ENCODE data around the gene PPP1R9A.

Gene PPP1R9A

GRCh38 chr7:95269640-95270039, 362.2 kb downstream of the PPP1R9A start:
- DNase-seq, result no peak

DNA sequence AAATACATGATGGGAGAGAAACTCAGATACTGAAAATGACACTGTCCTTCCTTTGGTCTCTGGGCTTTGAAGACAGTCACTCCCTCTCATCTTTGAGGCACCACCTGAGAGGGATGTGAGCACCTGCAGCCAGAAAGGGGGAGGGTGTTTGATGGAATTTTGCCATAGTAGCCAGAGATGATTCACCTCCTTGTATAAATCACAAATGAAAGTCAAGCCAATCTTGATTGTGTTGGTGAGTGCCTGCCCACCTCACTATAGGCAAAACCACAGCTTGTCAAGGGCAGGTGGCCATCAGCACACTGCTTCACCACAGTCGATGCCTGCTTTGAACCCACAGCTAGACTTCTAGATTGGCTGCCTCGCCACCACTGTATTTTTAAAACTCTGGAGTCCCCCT, 368.7 kb downstream of the PPP1R9A start:
- no peak for DNase-seq

- DNase-seq, result no peak
Measured at GRCh38 chr7:95279417-95279816, 372.0 kb downstream of the PPP1R9A start.

DNA sequence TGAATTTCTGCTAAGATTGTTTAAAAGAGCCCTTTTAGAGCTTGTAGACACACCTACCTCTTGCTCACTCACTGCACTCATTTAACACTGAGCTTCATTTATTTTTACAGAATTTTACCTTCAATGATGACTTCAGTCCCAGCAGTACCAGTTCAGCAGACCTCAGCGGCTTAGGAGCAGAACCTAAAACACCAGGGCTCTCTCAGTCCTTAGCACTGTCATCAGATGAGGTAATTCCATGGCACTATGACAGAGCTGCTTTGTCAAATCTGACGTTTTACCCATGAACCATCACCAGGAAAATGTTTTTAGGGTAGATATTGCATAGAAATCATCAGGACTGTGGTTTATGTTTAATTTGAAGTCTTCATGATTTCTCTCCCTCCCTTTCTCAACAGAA, 378.7 kb downstream of the PPP1R9A start:
- DNase-seq, result no peak

DNA sequence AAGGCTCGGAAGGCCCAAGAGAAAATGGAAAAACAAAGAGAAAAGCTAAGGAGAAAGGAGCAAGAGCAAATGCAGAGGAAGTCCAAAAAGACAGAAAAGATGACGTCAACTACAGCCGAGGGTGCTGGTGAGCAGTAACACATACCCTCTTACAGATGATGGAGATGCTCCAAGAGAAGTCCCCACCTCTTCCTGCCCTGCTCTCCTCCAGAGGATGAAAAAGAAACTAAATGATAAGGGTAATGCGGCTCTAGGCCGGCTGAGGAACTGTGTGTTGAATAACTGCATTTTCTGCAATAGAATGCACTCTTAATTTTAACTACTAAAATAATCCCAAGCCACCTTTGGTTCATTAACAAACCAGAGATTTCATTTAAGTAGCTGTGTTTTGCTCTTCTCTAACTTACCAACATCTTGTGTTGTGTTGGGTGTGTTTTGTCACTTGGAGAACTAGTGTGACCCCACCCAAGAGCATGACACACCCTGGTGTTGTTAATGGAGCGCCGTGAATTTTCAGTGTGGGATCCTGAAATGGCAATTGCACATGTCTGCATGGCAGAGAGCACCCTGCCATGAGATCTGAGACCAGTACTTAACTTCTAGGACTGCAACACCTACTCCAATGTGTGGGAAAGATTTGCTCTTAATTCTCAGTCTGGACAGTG, 382.9 kb downstream of the PPP1R9A start:
- DNase-seq, result no peak

GRCh38 chr7:95295397-95295796, 388.0 kb downstream of the PPP1R9A start:
- no peak for DNase-seq

GRCh38 chr7:95296456-95296855, 389.1 kb downstream of the PPP1R9A start:
- DNase-seq, result no peak

DNA sequence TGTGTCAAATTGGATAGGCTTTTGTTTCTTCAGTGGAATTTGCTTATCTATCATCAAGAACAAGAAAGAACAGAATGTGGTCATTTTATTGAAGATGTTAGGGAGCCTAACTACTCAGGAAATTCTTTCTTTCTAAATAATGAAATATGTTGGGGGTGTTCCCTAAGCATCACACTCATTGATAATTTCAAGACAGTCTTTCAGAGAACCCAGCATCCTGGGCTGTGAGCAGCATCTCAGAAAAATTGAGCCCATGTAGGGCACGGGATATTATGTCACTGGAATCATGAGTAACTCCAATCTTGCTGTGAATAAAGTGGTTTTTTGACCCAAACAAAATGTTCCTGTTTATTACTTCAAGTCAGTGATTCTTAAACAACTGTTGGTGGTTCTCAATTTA, 389.6 kb downstream of the PPP1R9A start:
- no peak for DNase-seq

DNA sequence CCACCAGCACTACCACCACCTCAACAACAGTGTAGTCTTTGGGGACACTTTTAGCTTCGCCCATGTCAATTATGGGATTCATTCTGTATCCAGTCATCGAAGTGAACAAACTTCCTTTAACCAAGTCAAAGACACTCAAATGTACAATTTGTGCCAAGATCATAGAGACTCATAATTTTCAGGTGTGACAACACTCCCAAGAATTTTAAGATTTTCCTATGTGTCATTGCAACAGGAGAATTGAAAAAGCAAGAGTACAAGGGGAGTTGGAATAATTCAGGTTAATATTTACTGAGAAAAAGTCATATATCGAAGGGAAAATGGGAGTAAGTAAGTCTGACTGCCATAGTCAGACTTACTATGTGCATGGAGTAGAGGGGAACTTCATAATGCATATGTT, 390.7 kb downstream of the PPP1R9A start:
- no peak for DNase-seq

DNA sequence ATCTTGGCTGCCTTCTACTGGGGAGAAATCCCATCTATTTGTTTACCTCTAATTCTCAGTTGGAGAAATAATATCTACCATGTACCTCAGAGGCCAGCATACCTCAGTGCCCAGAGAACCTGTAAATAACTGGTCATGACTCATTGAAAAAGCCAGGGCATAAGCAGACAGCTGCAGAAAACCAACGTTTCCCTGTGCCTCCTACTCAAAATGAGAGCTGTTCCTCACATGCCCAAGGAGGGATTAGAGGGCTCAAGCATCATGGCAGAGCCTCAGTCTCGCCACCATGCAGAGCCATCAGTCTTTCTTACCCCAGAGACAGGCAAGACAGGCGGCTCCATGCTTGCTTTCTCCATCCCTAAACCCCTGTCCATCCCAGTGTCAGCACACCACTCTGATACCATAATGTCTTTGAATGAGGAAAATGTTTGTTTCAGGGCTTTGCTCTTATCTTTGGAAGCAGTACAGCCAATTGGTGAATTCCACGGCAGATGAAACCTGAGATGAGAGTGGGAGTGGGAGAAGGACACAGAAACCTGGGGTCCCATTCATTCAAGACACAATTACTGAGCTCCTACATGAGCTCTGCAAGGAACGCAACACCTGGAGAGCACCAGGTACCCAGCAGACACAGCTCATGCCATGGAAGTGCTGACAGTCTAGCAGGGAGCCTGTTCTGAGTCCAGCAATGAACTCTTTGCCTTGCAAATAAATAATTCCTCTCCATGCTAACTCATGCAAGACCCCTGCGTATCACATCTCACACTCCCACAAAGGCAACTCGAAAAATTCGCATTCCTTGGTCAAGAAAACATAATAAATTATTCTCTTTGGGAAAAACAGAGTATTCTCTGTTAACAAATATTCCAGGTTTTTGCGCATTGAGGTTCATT, 395.9 kb downstream of the PPP1R9A start:
- DNase-seq, result no peak

DNA sequence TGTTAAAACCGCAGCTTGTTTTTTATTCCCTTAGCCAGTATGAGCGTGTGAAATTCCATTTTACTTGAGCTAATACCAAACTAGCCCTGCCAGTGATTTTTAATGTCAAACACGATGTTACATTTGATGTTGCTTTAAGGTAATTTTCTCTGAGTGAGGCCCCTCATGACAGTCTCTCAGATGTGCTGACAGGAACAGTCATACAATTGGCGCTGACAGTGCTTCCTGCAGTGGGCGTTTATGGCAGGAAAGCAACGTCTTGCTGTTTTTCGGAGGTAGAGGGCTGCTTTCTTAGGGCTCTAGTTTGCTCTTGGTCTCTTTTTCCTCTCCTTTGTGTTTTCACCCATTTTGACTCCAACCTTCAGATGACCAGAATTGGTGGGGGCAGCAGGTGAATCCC, 397.6 kb downstream of the PPP1R9A start:
- no peak for DNase-seq

DNA sequence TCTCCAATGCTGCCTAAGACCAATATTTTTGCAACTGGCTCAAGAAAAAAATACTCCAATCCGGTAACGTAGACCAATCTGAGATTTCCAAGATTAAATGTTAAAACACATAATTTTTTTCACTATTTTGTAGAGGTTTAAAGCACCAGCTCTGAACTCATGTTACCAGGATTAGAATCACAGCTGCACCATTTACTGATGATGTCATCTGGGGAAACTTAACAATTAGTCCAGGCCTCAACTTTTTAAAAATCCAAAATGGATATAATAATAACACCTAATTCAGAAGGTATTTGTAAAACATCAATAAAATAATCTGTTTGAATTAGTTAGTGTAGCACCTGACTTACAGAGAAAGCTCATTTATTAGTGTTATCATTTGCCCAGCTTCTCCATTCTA, 402.6 kb downstream of the PPP1R9A start:
- no peak for DNase-seq

DNA sequence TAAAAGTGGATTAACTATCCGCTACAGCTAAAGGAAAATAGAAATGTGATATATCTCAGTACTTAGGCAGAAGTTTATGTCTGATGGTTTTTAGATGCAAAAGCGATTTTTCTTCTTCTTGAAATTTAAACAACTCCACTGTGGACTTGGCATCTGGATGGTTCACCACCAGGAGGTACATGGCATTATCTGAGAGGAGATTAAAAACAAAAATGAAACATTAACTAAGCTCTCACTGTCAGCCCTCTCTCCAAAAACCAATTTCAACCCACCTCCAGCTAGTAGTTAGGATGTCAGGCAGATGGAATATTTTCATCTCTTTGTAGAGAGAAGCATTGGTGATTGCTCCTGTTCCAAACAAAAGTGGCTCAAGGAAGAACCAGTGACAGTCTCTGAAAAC, 404.0 kb downstream of the PPP1R9A start:
- no peak for DNase-seq

GRCh38 chr7:95312561-95312960, 405.2 kb downstream of the PPP1R9A start:
- DNase-seq, result no peak

DNA sequence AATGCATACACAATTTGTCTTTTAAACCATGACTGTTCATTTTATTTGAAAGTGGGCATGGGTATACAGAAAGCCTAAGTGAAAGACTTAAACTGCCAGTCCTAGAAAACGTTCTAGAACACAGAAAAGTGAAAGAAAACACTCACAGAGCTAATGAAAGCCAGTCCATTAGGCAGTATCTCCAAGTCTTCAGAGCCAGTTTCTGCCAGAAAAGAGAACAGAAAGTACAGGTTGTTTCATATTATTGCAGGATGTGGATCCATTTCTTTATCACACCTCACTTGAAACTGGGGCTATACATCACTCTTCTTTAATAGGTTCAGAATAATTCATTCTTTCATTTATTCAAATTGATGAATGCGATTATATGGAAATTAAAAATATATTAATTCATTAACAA, 409.2 kb downstream of the PPP1R9A start:
- no peak for DNase-seq

DNA sequence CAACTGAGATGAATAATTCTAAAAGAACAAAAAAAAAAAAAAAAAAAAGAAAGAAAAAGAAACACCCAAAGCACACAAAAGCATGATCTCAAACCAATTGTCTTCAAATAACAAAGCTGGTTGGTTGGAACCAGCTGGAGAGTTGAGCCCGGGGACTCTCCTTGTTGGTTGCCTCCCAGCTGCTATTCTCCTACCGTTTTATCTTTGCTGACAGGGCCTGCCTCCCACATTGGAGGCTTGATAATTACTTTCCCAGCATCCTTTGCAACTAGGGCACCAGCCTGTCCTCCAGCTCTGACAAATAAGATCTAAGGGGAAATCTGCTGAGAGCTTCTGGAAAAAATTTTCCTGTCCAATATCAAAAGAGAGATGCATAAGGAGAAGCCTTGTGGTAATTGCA, 410.2 kb downstream of the PPP1R9A start:
- DNase-seq, result no peak

GRCh38 chr7:95317966-95318365, 410.6 kb downstream of the PPP1R9A start:
- DNase-seq, result no peak

GRCh38 chr7:95318501-95319100, 411.2 kb downstream of the PPP1R9A start:
- DNase-seq, result no peak

GRCh38 chr7:95319570-95319969, 412.2 kb downstream of the PPP1R9A start:
- no peak for DNase-seq

DNA sequence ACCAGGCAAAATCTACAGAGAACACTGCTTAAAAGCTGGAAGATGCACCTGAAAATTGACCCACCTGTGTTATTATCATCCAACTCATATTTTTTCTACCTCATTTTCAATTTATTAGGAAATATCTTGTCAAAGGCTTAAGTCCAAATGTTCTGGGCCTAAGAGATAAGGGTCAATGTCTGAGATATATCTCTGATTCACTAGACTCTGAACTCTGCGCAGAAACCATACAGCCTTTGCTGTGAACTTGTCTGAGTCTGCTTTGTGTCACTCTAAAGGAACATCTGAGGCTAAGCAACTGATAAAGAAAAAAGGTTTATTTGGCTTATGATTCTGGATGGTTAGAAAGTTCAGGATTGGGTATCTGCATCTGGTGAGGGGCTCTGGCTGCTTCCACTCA, 413.3 kb downstream of the PPP1R9A start:
- no peak for DNase-seq

DNA sequence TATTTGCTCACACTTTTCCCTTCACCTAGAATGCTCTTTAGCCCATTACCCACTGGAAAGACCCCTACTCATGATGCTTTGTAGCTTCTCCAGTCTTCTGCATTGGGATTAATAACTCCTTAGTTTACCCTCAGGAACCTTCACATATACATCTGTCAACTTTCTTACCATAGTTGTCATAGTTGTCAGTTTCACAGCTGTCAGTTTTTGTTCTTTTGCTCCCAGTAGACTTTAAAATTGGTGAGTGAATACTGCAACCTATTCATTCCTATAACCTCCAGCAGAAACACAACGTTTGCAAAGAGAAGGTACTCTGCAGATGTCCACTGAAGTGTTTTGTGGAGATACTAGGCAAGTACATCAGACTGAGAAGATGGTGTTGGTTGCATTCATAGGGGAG, 414.3 kb downstream of the PPP1R9A start:
- no peak for DNase-seq

DNA sequence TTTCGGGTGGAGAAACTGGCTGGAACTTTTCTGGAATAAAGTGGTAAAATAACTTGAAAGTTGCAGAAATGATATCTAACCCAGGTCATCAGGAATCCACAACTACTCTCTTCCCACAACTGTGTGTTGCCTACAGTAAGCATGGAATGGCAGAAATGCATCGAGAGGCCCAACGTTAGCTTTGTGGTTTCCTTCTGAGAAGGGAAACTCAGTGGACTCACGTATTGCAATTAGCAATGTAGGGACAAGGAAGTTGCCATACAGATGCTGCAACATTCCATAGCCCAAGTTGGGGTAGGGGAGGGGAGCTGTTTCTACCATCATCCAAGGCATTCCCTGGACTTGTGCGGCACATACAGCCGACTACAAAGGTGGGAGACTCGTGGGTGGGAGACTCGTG, 415.0 kb downstream of the PPP1R9A start:
- DNase-seq, result no peak

DNA sequence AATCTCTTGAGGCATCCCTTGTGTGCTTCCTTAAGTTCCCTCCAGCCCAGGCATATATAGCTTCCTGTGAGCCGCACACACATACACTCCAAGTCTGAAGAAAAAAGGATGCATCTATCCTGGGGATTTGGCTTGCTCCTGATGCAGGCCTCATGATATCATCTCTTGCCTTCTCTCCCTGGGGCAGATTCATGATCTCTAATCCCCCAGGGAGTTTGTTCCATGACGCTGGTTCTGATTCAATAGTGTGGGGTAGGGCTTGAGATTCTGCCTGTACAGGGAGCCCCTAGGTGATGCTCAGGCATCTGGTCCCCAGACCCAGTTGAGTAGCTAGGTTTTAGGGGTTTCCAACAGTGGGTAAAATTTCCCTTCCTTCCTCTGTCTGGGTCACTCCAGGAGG, 415.5 kb downstream of the PPP1R9A start:
- DNase-seq, result no peak

Data from activated CD8-positive, alpha-beta memory T cell treated with anti-CD3 and anti-CD28 coated beads, Interleukin-2, amount 50 U/mL, for 4 hours (primary cell).